HCT116 (cell line): Measurements from ENCODE around the gene SLC16A12.

Experiments used
- CEBPB ChIP-seq: IDR thresholded peaks from 2 replicates; pipeline ENCODE4 v1.6.1; 2012; ENCODE audit warnings: low read depth
- ELF1 ChIP-seq: IDR thresholded peaks from 2 replicates; pipeline ENCODE4 v1.6.1; 2012; ENCODE audit warnings: low read depth, borderline replicate concordance
- EZH2 ChIP-seq: fragments of 200-600 bp; sonication (generic); IDR thresholded peaks from 2 replicates; pipeline ENCODE4 v1.6.1; 2017; ENCODE audit warnings: antibody characterized with exemption, mixed run types
- EZH2phosphoT487 ChIP-seq: fragments of 200-600 bp; IDR thresholded peaks from 2 replicates; pipeline ENCODE4 v1.6.1; 2018; ENCODE audit warnings: antibody characterized with exemption, borderline replicate concordance
- FOSL1 ChIP-seq: IDR thresholded peaks from 2 replicates; pipeline ENCODE4 v1.6.1; 2012; ENCODE audit warnings: low read depth
- POLR2A ChIP-seq: IDR thresholded peaks from 2 replicates; pipeline ENCODE4 v1.7.0; 2011; ENCODE audit warnings: borderline replicate concordance; ENCODE audit not compliant: insufficient read depth, insufficient read length; ENCODE audit errors: extremely low read depth
- POLR2AphosphoS5 ChIP-seq: IDR thresholded peaks from 2 replicates; pipeline ENCODE4 v1.6.1; 2011; ENCODE audit warnings: mild to moderate bottlenecking, low read depth, low read length, moderate library complexity
- YY1 ChIP-seq: IDR thresholded peaks from 2 replicates; pipeline ENCODE4 v1.6.1; 2011; ENCODE audit warnings: low read length, low read depth, moderate library complexity, mild to moderate bottlenecking; ENCODE audit not compliant: insufficient replicate concordance; ENCODE audit errors: extremely low read depth
- TF ChIP-seq, protein P1 (sequence below), 3 experiments: fragments of 200-600 bp in 1 of 3; sonication (generic) in 1 of 3; IDR thresholded peaks in 2 of 3; conservative IDR thresholded peaks in 1 of 3; 2 replicates each; pipeline ENCODE4 v1.5.1; 2012 to 2017; ENCODE audit warnings: low read depth in 2 of 3, low read length in 2 of 3, antibody characterized with exemption in 1 of 3, borderline replicate concordance in 1 of 3, control low read depth in 1 of 3, mild to moderate bottlenecking in 1 of 3, mixed read lengths in 1 of 3, mixed run types in 1 of 3, moderate library complexity in 1 of 3; ENCODE audit not compliant: insufficient read depth in 1 of 3
- TF ChIP-seq, protein P2 (sequence below): IDR thresholded peaks from 2 replicates; pipeline ENCODE4 v1.6.1; 2012
- TF ChIP-seq, protein P3 (sequence below): IDR thresholded peaks from 2 replicates; pipeline ENCODE4 v1.6.1; 2012; ENCODE audit warnings: low read depth

DNA sequence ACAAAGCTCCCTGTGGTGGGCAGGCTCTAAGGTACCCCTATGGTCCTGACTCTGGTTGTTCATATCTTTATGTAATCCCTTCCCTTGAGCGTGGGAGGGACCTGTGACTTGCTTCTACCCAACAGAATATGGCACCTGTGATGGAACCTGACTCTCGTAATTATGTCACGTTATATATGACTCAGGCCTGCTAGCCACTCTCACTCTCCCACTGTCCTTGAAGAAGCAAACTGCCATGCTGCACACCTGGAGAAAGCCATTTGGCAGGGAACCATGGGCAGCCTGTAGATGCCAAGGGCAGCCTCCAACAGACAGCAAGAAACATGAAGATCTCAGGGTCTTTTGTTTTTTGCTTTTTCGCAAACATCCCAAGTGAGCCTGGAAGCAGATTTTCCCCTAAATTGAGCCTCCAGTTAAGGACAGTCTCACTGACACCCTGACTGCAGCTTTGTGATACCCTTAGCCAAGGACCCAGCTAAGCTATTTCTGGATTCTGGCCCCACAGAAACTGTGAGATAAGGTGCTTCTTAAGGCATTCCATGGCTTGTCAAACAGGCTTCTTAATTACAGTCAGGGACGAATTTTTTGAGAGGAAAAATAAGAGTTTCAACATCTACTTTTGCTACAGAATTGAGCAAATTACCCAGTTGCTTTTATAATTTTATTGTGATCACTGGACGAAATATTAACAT, 71.4 kb downstream of the SLC16A12 start:
- TF ChIP-seq, protein P1, sequence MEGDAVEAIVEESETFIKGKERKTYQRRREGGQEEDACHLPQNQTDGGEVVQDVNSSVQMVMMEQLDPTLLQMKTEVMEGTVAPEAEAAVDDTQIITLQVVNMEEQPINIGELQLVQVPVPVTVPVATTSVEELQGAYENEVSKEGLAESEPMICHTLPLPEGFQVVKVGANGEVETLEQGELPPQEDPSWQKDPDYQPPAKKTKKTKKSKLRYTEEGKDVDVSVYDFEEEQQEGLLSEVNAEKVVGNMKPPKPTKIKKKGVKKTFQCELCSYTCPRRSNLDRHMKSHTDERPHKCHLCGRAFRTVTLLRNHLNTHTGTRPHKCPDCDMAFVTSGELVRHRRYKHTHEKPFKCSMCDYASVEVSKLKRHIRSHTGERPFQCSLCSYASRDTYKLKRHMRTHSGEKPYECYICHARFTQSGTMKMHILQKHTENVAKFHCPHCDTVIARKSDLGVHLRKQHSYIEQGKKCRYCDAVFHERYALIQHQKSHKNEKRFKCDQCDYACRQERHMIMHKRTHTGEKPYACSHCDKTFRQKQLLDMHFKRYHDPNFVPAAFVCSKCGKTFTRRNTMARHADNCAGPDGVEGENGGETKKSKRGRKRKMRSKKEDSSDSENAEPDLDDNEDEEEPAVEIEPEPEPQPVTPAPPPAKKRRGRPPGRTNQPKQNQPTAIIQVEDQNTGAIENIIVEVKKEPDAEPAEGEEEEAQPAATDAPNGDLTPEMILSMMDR (IDR thresholded peaks at IDR 0.05 in 2 of 3, conservative IDR thresholded peaks at IDR 0.05 in 1 of 3; ENCODE audit: borderline replicate concordance in 1 of 3, insufficient read depth in 1 of 3, low read depth in 2 of 3, low read length in 2 of 3), result no peak
- TF ChIP-seq CEBPB, result no peak
- TF ChIP-seq YY1, result no peak
- no peak for TF ChIP-seq ELF1
- TF ChIP-seq POLR2A, result no peak
- TF ChIP-seq EZH2, result no peak
- TF ChIP-seq, protein P2, sequence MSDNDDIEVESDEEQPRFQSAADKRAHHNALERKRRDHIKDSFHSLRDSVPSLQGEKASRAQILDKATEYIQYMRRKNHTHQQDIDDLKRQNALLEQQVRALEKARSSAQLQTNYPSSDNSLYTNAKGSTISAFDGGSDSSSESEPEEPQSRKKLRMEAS, result no peak
- no peak for TF ChIP-seq POLR2AphosphoS5
- TF ChIP-seq, protein P3, sequence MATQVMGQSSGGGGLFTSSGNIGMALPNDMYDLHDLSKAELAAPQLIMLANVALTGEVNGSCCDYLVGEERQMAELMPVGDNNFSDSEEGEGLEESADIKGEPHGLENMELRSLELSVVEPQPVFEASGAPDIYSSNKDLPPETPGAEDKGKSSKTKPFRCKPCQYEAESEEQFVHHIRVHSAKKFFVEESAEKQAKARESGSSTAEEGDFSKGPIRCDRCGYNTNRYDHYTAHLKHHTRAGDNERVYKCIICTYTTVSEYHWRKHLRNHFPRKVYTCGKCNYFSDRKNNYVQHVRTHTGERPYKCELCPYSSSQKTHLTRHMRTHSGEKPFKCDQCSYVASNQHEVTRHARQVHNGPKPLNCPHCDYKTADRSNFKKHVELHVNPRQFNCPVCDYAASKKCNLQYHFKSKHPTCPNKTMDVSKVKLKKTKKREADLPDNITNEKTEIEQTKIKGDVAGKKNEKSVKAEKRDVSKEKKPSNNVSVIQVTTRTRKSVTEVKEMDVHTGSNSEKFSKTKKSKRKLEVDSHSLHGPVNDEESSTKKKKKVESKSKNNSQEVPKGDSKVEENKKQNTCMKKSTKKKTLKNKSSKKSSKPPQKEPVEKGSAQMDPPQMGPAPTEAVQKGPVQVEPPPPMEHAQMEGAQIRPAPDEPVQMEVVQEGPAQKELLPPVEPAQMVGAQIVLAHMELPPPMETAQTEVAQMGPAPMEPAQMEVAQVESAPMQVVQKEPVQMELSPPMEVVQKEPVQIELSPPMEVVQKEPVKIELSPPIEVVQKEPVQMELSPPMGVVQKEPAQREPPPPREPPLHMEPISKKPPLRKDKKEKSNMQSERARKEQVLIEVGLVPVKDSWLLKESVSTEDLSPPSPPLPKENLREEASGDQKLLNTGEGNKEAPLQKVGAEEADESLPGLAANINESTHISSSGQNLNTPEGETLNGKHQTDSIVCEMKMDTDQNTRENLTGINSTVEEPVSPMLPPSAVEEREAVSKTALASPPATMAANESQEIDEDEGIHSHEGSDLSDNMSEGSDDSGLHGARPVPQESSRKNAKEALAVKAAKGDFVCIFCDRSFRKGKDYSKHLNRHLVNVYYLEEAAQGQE, result no peak
- TF ChIP-seq FOSL1, result no peak
- no peak for TF ChIP-seq EZH2phosphoT487
